Measurements from ENCODE around the gene MYBPH. TPM values are rescaled to one million over a fixed set of nuclear protein-coding genes. Genes with fewer than 3 reads are reported as not detected.

MYBPH gene
- total RNA-seq, 5 donors from 2014 or later (not counting 1 experiment from before 2014, with no cell fraction given): not detected

DNA sequence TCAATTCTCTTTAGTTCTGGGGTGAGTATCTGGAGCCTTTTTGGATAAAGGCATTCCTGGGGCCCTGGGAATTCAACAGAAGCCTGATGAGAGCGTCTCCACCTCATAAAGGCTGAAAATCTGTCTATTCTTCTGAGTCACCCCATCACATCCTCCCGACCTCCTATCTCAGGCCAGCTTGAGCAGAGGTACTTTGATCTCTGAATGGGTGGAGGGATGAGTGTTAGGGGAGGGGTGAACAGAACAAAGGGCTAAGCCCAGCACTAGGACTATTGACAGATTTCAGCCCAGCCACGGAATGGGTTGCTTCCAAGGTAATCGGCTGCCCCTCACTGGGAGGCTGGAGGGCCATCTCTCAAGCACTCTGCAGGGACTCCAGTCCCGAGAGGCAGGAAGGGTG is 2.5 kb upstream of the MYBPH start:
- H3K4me1 Mint-ChIP-seq: no peaks in the 10 kb centered on the region
- WGBS (ENCODE audit: insufficient coverage): 100% methylated on average over 1 of the region's 5 CpGs
- Histone ChIP-seq H3K4me3 (ENCODE audit: control insufficient read depth in 1 of 2, extremely low read depth in 1 of 2, low read length in 1 of 2) (no peak overlapping the region), H3K27ac (ENCODE audit: low read length) (no peak overlapping the region), H3K36me3 (ENCODE audit: control insufficient read depth in 2 of 2, extremely low read depth in 1 of 2, insufficient read depth in 1 of 2, low read length in 1 of 2) (no peaks in the 10 kb centered on the region), H3K27me3 (replicated peaks in 1 of 2; ENCODE audit: control insufficient read depth in 2 of 2, extremely low read depth in 1 of 2, insufficient read depth in 2 of 2, low read length in 1 of 2) (peaks cover 0 to 42% of the 10 kb centered on the region in 2 experiments), H3K4me1 (ENCODE audit: control insufficient read depth in 1 of 2, extremely low read depth in 1 of 2, insufficient read depth in 2 of 2, low read length in 2 of 2) (no peaks in the 10 kb centered on the region), H3K9me3 (no peaks in the 10 kb centered on the region)
- no peak overlapping the region for H3K4me3 Mint-ChIP-seq
- ChIA-PET CTCF (no interaction called here), POLR2A (no interaction called here)
- H3K27ac Mint-ChIP-seq: no peak overlapping the region
- ATAC-seq (replicated peaks in 1 of 4): no peak
- peaks cover 0 to 14% of the 10 kb centered on the region in 2 donors for H3K27me3 Mint-ChIP-seq
- H3K9me3 Mint-ChIP-seq: no peaks in the 10 kb centered on the region
- DNase-seq: no peak
- no peaks in the 10 kb centered on the region for H3K36me3 Mint-ChIP-seq

DNA sequence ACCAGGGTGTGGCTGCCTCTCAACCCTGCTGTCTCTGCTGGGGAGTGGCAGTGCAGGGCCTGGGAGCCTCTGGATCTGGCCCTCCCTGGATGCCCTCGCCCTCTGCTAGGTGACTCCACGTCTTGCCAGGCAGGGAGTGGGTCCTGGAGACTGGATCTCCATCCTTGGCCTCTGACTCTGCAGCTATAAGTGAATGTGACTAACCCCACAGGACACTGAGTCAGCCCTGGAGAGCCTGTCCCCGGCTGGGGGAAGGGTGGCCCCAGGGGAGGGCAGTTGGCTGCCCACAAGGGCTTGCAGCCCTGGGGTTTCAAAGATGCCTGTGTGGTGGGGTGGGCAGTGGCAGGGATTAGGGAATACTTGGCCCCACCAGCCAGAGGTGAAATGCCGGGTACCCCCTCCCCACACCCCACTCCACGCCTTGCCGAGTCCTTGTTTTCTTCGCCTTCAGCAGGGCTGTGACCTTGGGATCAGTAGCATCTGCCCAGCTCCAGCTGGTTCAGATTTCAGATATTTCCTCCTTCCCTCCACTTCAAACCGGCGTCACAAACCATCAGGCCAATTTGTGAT is 1.9 kb upstream of the MYBPH start:
- Histone ChIP-seq H3K36me3 (ENCODE audit: control insufficient read depth in 2 of 2, extremely low read depth in 1 of 2, insufficient read depth in 1 of 2, low read length in 1 of 2) (no peaks in the 10 kb centered on the region), H3K4me1 (ENCODE audit: control insufficient read depth in 1 of 2, extremely low read depth in 1 of 2, insufficient read depth in 2 of 2, low read length in 2 of 2) (no peaks in the 10 kb centered on the region), H3K4me3 (ENCODE audit: control insufficient read depth in 1 of 2, extremely low read depth in 1 of 2, low read length in 1 of 2) (no peak overlapping the region), H3K27me3 (replicated peaks in 1 of 2; ENCODE audit: control insufficient read depth in 2 of 2, extremely low read depth in 1 of 2, insufficient read depth in 2 of 2, low read length in 1 of 2) (peaks cover 0 to 39% of the 10 kb centered on the region in 2 experiments), H3K27ac (ENCODE audit: low read length) (no peak overlapping the region), H3K9me3 (no peaks in the 10 kb centered on the region)
- WGBS (ENCODE audit: insufficient coverage): 80% methylated on average over 6 of the region's 9 CpGs
- Mint-ChIP-seq H3K4me1 (no peaks in the 10 kb centered on the region), H3K4me3 (no peak overlapping the region), H3K9me3 (no peaks in the 10 kb centered on the region), H3K36me3 (no peaks in the 10 kb centered on the region), H3K27ac (no peak overlapping the region), H3K27me3 (peaks cover 0 to 14% of the 10 kb centered on the region in 2 donors)
- ChIA-PET POLR2A (no interaction called here), CTCF (no interaction called here)
- no peak for ATAC-seq (replicated peaks in 1 of 4)
- DNase-seq: no peak

DNA sequence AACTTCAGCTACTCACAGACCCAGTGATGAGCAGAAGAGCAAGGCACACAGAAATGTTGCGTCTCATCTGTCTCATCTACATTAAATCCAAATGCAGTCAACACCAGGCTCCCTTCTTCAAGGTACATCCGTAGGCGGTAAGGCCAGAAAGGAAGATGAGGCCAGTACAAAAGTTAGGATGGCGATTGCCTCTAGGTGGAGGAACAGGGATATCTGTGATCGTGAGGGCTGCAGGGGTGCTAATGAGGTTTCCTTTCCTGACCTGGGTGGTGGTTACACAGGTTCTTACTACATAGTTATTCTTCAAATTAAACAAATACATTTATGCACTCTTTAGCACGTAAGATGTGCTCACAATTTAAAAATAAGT is 1.4 kb upstream of the MYBPH start:
- no peaks in the 10 kb centered on the region for H3K36me3 ChIP-seq (ENCODE audit: control insufficient read depth in 2 of 2, extremely low read depth in 1 of 2, insufficient read depth in 1 of 2, low read length in 1 of 2)
- 79% methylated on average over 2 of the region's 6 CpGs for WGBS (ENCODE audit: insufficient coverage)
- no peak for ATAC-seq (replicated peaks in 1 of 4)
- no peak overlapping the region for H3K4me3 ChIP-seq (ENCODE audit: control insufficient read depth in 1 of 2, extremely low read depth in 1 of 2, low read length in 1 of 2)
- H3K9me3 ChIP-seq: no peaks in the 10 kb centered on the region
- no peaks in the 10 kb centered on the region for H3K4me1 ChIP-seq (ENCODE audit: control insufficient read depth in 1 of 2, extremely low read depth in 1 of 2, insufficient read depth in 2 of 2, low read length in 2 of 2)
- Mint-ChIP-seq H3K27ac (no peak overlapping the region), H3K4me3 (no peak overlapping the region), H3K9me3 (no peaks in the 10 kb centered on the region), H3K4me1 (no peaks in the 10 kb centered on the region), H3K36me3 (no peaks in the 10 kb centered on the region), H3K27me3 (peaks cover 0 to 14% of the 10 kb centered on the region in 2 donors)
- H3K27me3 ChIP-seq (replicated peaks in 1 of 2; ENCODE audit: control insufficient read depth in 2 of 2, extremely low read depth in 1 of 2, insufficient read depth in 2 of 2, low read length in 1 of 2): peaks cover 0 to 35% of the 10 kb centered on the region in 2 experiments
- no peak for DNase-seq
- POLR2A ChIA-PET: no interaction called here
- CTCF ChIA-PET: no interaction called here
- H3K27ac ChIP-seq (ENCODE audit: low read length): no peak overlapping the region

DNA sequence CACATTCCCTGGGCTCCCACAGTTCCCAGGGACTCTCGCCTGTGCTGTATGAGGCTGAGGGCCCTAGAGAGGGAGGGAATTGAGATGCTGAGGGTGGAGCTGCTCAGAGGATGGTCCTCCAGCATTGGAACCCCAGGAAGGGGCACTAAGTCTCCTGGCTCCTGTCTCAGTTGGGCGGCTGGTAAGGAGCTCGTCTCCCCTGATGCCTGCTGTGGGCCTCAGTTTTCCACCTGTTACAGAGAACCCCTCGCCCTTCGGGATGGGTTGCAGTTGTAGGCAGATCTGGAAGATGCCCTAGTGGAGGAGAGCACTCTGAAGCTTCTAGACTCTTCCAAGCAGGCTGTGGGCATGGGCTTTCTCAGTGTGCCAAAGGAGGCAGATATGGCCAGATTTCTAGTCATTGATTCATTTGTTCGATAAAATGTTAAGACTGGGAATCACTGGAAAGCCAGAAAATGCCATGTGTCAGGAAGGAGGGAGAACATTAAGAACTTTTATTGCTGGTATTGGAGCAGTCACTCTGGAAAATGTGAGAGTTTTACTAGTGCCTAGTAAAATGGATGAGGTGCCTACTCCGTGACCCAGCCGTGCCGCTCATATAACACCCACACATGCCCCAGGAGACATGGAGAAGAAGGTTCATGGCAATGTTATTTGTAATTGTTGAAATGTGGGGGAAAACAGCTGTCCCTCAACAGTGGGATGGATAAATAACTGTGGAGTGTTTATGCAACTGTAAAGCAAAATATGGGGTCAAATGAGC is 828 bp upstream of the MYBPH start:
- H3K27ac Mint-ChIP-seq: no peak overlapping the region
- no peaks in the 10 kb centered on the region for H3K36me3 ChIP-seq (ENCODE audit: control insufficient read depth in 2 of 2, extremely low read depth in 1 of 2, insufficient read depth in 1 of 2, low read length in 1 of 2)
- POLR2A ChIA-PET: no interaction called here
- no peaks in the 10 kb centered on the region for H3K9me3 Mint-ChIP-seq
- CTCF ChIA-PET: no interaction called here
- H3K27me3 Mint-ChIP-seq: peaks cover 0 to 14% of the 10 kb centered on the region in 2 donors
- ATAC-seq (replicated peaks in 1 of 4): no peak
- 83% methylated on average over 5 of the region's 9 CpGs for WGBS (ENCODE audit: insufficient coverage)
- H3K4me3 Mint-ChIP-seq: no peak overlapping the region
- no peak for DNase-seq
- H3K36me3 Mint-ChIP-seq: no peaks in the 10 kb centered on the region
- H3K4me3 ChIP-seq (ENCODE audit: control insufficient read depth in 1 of 2, extremely low read depth in 1 of 2, low read length in 1 of 2): no peak overlapping the region
- H3K27me3 ChIP-seq (replicated peaks in 1 of 2; ENCODE audit: control insufficient read depth in 2 of 2, extremely low read depth in 1 of 2, insufficient read depth in 2 of 2, low read length in 1 of 2): peaks cover 0 to 38% of the 10 kb centered on the region in 2 experiments
- no peaks in the 10 kb centered on the region for H3K4me1 Mint-ChIP-seq
- no peaks in the 10 kb centered on the region for H3K9me3 ChIP-seq
- H3K27ac ChIP-seq (ENCODE audit: low read length): no peak overlapping the region
- no peaks in the 10 kb centered on the region for H3K4me1 ChIP-seq (ENCODE audit: control insufficient read depth in 1 of 2, extremely low read depth in 1 of 2, insufficient read depth in 2 of 2, low read length in 2 of 2)

DNA sequence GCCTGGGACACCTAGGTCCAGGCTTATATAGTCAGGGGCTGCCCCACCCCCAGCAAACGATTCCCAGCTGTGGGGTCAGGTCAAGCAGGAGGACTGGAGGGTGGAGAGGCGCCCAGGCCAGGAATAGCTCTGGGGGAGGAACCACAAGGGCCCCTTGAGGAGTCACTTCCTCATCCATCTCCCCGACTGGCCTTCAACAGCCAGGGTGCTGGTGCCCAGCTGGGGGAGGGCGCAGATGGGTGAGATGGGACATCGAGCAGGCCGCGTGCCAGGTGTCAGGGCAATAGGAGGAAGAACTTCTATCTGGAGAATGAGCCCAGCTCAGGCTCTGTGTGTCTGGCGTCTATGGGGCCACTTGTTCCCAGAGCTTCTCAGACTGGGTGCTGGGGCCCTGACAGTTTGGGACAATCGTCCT is 208 bp upstream of the MYBPH start:
- Histone ChIP-seq H3K4me3 (ENCODE audit: control insufficient read depth in 1 of 2, extremely low read depth in 1 of 2, low read length in 1 of 2) (no peak overlapping the region), H3K4me1 (ENCODE audit: control insufficient read depth in 1 of 2, extremely low read depth in 1 of 2, insufficient read depth in 2 of 2, low read length in 2 of 2) (no peaks in the 10 kb centered on the region), H3K9me3 (no peaks in the 10 kb centered on the region), H3K27ac (ENCODE audit: low read length) (no peak overlapping the region), H3K27me3 (replicated peaks in 1 of 2; ENCODE audit: control insufficient read depth in 2 of 2, extremely low read depth in 1 of 2, insufficient read depth in 2 of 2, low read length in 1 of 2) (peaks cover 0 to 35% of the 10 kb centered on the region in 2 experiments), H3K36me3 (ENCODE audit: control insufficient read depth in 2 of 2, extremely low read depth in 1 of 2, insufficient read depth in 1 of 2, low read length in 1 of 2) (no peaks in the 10 kb centered on the region)
- no peak overlapping the region for H3K4me3 Mint-ChIP-seq
- ChIA-PET CTCF (no interaction called here), POLR2A (no interaction called here)
- H3K27me3 Mint-ChIP-seq: peaks cover 0 to 12% of the 10 kb centered on the region in 2 donors
- no peak for ATAC-seq (replicated peaks in 1 of 4)
- H3K9me3 Mint-ChIP-seq: no peaks in the 10 kb centered on the region
- DNase-seq: peak in 1 of 35 experiments; percentile 4
- no peaks in the 10 kb centered on the region for H3K4me1 Mint-ChIP-seq
- WGBS (ENCODE audit: insufficient coverage): 78% methylated on average over 6 of the region's 9 CpGs
- H3K36me3 Mint-ChIP-seq: no peaks in the 10 kb centered on the region
- no peak overlapping the region for H3K27ac Mint-ChIP-seq

DNA sequence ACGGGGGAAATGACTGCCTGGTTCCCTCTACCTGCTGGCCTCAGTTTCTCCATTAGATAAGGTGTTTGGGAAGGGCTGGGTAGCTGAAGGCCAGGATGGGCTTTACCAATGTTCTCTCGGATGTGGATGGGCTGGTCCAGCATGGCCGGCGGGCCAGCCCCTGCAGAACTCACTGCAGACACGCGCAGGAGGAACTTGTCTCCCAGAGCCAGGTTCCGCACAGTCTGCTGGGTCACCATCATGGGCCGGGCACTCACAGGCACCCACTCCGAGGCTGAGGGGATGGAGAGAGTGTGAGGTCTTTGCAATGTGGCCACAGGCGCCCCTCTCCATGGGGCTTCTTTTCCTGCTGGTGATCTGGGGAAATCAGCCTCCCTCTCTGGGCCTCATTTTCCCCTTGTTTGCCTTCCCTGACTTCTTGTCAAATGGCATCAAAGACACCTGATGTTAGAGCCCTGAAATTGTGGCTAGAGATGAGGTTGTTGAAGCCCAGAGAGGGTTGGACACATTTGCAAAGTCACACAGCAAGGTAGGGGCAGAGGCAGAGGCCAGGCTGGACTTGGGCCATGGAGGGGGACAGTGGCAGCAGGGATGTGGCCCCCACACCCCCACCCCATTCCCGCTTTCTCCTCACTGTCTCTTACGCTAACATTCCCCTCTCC is 1.2 kb downstream of the MYBPH start:
- Histone ChIP-seq H3K9me3 (no peaks in the 10 kb centered on the region), H3K27me3 (replicated peaks in 1 of 2; ENCODE audit: control insufficient read depth in 2 of 2, extremely low read depth in 1 of 2, insufficient read depth in 2 of 2, low read length in 1 of 2) (peaks cover 0 to 32% of the 10 kb centered on the region in 2 experiments), H3K27ac (ENCODE audit: low read length) (no peak overlapping the region), H3K4me3 (ENCODE audit: control insufficient read depth in 1 of 2, extremely low read depth in 1 of 2, low read length in 1 of 2) (no peak overlapping the region), H3K4me1 (ENCODE audit: control insufficient read depth in 1 of 2, extremely low read depth in 1 of 2, insufficient read depth in 2 of 2, low read length in 2 of 2) (no peaks in the 10 kb centered on the region), H3K36me3 (ENCODE audit: control insufficient read depth in 2 of 2, extremely low read depth in 1 of 2, insufficient read depth in 1 of 2, low read length in 1 of 2) (no peaks in the 10 kb centered on the region)
- DNase-seq: no peak
- Mint-ChIP-seq H3K9me3 (no peaks in the 10 kb centered on the region), H3K4me3 (no peak overlapping the region), H3K27ac (no peak overlapping the region), H3K36me3 (no peaks in the 10 kb centered on the region), H3K27me3 (peaks cover 0 to 11% of the 10 kb centered on the region in 2 donors), H3K4me1 (no peaks in the 10 kb centered on the region)
- POLR2A ChIA-PET: no interaction called here
- 95% methylated on average over 7 of the region's 12 CpGs for WGBS (ENCODE audit: insufficient coverage)
- CTCF ChIA-PET: no interaction called here
- no peak for ATAC-seq (replicated peaks in 1 of 4)

Data from T-cell (primary cell).